ENCODE data around the gene ERO1B.
"Not testable (repeated sequence)": the region's sequence is repeated elsewhere in the genome, so short reads cannot be mapped to it uniquely, and the experiment has no call there.

ERO1B gene

DNA sequence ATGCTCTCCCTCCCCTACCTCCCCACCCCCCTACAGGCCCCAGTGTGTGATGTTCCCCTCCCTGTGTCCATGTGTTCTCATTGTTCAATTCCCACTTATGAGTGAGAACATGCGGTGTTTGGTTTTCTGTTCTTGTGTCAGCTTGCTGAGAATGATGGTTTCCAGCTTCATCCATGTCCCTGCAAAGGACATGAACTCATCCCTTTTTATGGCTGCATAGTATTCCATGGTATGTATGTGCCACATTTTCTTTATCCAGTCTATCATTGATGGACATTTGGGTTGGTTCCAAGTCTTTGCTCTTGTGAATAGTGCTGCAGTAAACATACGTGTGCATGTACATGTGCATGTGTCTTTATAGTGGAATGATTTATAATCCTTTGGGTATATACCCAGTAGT lies 95.3 kb downstream of the ERO1B start:
- DNase-seq (ENCODE audit: low read depth): not testable (repeated sequence)

DNA sequence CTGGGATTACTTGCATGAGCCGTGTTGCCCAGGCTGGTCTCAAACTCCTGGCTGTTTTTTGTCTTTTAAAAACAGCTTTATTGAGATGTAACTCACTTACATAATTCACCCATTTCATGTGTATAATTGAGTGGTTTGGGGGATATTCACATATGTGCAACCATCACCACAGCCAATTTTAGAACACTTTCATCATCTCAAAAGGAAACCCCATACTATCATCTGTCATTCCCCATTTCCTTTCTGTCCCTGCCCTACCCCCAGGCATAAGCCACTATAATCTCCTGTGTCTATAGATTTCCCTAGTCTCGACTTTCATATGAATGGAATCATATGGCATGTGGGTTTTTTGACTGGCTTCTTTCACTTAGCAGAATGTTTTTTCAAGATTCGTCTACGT lies 96.1 kb downstream of the ERO1B start:
- no peak for DNase-seq (ENCODE audit: low read depth)

DNA sequence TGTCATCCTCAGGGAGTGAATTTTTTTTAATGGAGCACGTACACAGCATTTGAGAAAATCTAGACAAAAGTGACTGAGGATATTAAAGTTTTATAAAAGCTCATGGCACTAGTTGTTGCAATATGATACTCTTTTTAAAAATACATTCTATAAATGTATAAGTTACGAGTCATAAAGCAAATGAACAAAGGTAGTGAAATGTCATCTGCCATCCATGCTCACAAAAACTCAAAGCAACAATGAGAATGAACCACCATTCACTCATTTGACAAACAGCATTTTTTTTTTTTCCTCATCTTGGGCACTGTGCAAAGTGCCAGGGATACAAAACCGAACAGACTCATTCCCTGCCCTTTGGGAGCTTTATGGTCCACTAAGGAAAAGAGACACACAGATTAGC lies 100.7 kb downstream of the ERO1B start:
- DNase-seq (ENCODE audit: low read depth): no peak

DNA sequence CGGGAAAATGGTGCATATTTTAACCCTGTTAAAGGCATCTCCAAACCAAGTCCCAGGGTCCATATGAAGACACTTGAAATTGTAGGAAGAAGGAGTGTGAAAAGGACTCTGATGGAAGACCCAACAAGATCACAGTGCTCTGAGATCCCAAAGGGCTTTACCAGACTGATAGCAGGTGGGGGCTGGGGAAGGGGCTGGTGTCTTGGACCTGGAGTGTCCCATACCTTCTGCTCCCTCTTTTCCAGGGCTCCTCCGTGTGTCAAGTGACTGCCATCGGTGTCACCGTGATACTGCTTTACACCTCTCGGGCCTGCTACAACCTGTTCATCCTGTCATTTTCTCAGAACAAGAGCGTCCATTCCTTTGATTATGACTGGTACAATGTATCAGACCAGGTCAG lies 102.1 kb downstream of the ERO1B start:
- no peak for DNase-seq (ENCODE audit: low read depth)

DNA sequence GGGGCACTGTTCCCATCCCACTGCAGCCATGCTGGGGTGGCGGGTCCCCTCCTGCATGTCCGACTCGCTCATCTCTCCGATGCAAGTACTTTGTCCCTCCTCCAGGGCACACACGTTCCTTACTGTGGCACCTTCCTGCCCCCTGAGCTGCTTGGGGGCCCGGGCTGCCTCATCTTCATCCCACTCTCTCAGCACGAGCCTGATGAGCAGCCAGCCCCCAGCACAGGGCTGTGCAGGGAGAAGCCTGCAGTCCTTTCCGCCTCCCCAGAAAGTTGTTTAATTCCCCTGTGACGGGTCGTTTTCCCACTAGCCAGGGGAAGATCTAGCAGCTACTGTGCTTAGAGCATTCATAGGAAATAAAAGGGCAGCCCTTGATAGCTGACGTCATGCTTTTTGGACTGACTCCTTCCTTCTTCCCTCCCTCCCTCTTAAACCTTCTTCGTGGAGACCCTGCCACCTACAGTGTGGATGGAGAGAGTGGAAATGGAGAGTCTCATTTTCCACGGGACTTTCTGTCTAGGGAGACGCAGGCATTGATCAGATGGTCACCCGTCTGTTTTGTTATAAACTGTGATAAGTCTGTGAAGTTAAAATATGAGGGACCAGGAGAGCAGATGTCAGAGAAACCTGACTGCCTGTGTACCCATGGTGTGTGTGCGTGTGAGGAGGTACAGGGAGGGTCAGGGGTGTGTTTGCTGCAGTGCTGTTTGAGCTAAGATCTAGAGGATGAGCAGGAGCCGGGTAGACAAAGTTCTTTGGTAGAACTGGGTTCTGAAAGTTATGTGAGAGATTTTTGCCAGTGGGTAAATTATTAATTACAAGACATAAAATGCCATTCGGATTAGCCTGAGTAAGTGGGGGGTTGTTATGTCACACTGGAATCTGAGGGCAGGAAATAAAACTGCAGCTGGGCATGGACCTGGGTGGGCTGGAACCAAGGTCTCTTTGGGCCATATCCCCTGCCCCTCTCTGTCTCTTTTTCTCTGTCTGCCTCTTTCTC lies 105.1 kb downstream of the ERO1B start:
- no peak for DNase-seq (ENCODE audit: low read depth)

DNA sequence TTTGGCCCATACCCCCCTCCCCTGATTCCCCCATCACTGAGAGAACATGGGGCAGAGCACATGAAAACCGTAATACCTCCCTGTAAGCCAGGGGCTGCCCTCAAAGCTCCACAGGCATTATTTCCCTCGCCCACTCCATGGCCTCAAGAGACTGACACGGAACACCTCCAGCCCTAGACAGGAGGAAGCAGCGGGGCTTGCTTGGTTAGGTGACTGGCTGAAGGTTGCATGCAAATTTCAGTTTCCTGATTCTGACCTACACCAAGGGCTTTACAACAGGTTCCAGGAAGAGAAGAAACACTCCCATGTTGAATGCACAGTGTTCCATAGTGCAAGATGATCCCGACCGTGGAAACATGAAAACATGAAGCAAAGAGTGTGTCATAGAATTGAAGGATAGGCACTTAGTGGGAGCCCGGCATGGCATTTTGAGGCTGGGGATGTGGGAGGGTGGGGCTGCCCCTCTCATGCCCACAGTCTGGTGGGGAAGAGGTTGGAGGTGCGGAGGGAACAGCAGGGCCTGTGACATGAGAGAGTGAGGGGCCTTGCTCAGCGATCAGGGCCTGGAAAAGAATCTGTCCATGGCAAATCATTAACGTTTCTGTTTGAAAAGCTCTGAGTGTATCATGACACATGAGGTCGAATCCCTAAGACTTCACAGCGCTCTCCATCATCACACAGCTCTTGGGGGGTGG lies 106.0 kb downstream of the ERO1B start:
- no peak for DNase-seq (ENCODE audit: low read depth)

DNA sequence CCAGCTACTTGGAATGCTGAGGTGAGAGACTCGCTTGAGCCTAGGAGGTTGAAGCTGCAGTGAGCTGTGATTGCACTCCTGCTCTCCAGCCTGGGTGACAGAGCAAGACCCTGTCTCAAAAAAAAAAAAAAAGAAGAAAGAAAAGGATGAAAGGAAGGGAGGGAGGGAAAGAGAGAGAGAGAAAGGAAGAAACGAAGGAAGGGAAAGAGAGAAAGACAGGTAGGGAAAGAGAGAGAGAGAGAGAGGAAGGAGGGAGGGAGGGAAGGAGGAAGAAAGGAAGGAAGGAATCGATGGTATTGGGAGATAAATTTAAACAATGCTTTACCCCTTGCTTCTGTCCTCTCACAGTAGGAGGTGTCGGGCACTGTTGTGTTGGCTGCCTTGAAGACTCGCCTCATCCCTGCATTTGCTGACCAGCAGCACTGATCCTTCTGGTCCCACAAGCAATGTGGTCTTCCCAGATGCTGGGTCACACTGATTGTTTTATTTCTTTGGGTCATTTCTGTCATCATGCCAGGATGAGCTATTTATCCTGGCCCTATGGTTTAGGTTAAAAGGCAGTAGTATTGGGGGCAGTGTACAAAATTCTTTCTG lies 108.5 kb downstream of the ERO1B start:
- DNase-seq (ENCODE audit: low read depth): no peak

DNA sequence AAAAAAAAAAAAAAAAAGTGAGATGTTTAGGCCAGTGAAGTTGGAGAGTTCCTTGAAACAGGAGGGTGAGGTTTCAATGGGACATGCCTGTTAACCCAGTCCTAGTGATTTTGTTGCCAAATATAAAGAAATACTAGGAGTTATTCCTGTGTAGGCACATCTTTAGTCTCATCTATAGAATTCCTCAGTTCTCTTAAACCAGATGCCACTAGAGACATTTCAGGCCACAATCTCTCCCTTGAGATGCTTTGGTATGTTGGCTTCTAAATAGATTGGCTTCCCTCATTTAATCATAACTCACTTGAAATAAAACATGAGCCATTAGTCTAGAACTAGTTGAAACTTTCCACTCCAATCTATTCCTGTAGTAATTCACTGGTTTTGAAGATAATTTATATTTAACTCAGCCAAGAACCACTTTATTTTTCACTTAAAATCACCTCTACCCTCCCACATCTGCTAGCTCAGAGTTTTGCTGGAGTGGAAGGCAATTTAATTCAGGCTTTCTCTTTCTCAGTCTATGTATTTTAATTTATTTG lies 109.6 kb downstream of the ERO1B start:
- DNase-seq (ENCODE audit: low read depth): no peak

DNA sequence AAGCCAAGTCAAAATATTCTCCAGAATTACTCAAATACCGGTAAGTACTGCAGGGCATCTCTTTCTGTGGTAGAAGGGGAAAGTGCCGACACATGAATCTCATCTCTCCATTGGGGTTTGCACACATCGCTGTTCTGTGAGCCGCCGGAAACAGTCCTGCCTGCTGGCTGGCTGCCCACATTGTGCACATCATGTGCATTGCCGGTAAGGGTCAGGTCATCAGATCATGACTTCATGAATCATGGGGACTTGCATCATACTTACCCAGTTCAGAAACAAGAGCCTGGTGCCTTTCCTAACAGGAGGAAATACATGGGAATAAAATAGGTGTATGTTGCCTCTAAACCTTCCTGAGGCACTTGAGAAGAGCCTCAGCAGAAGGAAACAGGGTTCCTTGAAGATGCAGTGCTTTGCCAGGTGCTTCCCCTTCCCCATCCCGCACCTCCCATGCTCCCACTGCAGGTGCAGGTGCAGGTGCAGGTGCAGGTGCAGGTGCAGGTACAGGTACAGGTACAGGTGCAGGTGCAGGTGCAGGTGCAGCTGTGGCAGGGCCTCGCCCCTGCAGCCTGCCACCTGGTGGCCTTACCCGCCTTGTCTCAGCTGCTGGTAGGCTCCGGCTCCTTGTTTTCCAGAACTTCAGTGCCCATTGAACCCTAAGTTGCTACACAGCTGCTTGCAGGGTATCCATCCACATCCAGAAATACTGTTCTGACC lies 112.9 kb downstream of the ERO1B start:
- DNase-seq (ENCODE audit: low read depth): peak; percentile 43

DNA sequence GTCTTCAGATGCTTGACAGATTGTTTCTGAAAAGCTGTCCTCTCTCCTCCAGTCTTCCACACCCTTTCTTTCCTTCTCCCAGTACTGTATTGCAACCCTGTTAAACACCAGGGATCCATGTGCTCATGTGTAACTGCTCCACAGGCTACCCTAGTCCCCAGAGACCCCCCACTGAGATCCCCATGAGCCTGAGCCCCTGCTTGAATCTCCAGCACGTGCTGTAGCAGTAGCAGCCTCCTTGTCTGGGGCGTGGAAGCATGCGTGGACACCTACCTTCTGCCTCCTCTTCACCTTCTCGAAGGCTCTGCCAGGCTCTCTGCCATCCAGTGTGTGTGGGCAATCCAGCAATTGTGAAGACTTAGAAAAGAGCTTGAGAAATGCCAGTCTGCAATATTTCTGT lies 114.2 kb downstream of the ERO1B start:
- DNase-seq (ENCODE audit: low read depth): no peak

DNA sequence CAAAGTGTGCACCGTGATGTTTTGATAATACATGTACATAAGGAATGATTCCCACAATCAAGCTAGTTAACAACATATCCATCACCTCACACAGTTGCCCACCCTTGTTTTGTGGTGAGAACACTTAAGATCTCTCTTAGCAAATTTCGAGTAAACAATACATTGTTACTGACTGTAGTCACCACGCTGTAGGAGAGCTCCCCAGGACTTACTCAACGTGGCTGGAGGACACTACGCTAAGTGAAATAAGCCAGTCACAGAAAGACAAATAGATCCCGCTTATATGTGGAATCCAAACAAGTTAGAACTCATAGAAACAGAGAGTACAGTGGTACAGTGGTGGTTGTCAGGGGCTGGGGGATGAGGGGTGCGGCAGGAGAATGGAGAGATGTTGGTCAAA lies 114.6 kb downstream of the ERO1B start:
- DNase-seq (ENCODE audit: low read depth): no peak

DNA sequence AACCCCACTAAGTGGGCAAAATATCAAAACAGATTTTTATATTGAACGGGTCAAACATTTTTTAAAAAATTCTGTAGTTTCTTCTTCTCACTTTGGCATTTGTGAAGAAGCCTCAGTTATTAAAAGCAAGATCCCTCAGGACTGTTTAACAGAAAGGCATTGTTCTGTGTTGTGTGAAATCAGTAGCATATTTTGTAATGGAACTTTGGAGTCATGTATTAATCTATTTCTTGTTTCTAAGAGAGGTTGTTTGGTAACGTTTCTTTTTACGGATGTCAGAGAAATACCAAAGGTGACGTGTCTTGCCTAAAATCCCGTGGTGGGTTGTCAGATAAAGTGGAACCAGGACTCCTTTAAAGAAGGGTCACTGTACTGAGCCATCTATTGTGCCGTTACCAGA lies 115.7 kb downstream of the ERO1B start:
- no peak for DNase-seq (ENCODE audit: low read depth)

Measured in non-pigmented ciliary epithelial cell (primary cell).